ENCODE measurements around the gene NHS.

GRCh38 chrX:17740137-17741122 lies 365.4 kb downstream of the NHS start:
- TF ChIP-seq CTCF (IDR thresholded peaks at IDR 0.05) (no peak), POLR2AphosphoS5 (IDR thresholded peaks at IDR 0.05) (no peak), POLR2A (IDR thresholded peaks at IDR 0.05) (no peak)
